Measurements from ENCODE around the gene CYP1A2.
"Not testable (repeated sequence)": the region's sequence is repeated elsewhere in the genome, so short reads cannot be mapped to it uniquely, and the experiment has no call there.

Gene CYP1A2

DNA sequence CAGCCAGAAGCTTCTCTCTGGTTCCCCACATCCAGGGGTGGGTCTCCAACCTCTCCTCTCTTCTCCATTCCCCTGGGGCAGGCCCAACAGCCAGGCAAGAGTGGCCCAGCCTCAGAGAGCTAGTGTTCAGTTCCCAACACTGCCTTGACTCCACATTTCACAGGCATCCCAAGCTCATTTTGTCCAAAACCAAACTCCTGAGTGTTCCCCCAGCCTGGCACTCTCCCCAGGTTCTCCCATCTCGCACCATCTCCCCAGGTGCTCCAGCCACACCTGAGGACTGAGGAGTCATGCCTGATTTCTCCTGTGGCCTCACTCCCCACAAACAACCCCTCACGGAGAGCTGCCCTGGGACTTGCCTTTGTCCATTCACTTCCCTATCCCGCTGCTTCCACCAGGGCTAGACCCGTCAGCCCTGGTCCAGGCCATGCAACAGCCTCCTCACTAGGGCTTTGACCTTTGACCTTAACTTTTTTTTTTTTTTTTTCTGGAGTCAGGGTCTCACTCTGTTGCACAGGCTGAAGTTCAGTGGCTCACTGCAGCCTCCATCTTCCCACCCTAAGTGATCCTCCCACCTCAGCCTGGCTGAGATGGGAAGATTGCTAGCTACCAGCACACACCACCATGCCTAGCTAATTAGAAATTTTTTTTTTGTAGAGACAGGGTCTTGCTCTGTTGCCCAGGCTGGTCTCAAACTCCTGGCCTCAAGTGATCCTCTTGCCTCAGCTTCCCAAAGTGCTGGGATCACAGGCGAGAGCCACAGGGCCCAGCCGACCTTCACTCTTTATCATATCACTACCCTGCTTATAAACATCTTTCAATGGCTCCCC is 29.3 kb downstream of the CYP1A2 start:
- DNase-seq = no peak

DNA sequence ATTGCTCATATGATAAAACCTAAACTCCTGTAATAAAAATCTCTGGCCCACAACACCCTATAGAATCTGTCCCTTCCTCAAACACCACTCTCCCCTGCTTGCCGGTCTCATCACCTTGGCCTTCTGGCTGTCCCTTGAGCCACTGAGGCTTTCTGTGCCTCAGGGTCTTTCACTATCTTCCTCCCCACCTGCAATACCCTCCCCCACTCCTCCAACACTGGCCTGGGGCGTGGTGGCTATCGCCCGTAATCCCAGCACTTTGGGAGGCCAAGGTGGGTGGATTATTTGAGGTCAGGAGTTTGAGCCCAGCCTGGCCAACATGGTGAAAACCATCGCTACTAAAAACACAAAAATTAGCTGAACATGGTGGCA is 29.9 kb downstream of the CYP1A2 start:
- DNase-seq = no peak

DNA sequence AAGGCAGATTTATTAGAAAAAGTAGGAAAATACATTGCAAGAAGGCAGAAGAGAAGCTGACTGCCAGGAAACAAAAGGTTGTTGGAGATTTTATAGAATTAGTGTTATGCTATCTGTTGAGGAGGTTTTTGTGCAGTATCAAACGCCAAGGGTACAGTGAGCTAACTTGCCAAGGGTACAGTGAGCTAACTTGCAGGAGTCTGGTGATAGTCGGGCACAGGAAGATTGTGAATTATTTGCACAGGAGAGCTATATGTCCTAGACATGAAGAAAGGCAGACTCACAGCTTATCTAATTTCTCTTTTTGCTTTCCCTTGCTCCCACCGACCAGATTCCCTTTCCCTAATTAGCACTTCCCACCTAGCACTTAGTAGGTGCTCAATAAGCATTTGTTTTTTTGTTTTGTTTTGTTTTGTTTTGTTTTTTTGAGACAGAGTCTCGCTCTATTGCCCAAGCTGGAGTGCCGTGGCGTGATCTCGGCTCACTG is 30.6 kb downstream of the CYP1A2 start:
- no peak for DNase-seq

DNA sequence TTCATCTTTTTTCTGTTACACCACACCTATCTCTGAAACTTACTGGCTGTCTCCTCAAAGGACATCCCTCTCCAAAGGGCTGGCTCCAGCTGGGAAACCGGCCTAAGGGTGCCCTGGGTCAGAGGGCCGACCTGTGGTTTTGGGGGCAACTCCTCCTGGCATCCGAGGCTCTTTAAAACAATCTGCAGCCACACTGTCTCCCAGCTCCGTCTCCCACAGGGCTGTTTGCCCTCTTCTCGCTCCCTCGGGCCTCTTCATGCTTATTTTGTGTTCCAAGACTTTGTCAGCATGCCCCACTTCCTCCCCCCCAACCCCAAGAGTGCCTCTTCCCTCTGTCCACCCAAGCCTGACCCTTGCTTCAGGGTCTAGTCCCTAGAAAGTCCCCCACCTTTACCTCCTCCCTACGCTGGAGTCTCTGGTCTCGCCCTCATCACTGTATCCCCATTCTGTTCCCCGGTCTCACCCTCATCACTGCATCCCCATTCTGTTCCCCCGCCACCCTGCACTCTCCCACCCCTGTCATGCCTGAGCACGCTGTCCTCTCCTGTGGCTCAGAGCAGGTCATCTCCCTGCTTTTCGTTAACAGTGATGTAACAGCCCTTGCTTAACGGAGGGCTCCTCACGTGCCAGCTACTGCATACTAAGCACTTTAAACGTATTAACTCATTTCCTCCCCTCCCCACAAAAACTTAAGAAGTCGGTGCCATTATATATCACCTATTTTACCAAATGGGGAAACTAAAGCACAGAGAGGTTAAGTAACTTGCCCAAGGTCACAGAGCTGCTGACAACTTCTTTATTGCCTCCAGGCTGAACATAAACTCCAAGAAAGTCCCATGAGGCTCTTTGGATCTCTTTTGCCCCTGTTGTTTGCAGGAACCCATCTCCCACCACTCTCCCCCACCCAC is 32.1 kb downstream of the CYP1A2 start:
- DNase-seq = peak; percentile 77

DNA sequence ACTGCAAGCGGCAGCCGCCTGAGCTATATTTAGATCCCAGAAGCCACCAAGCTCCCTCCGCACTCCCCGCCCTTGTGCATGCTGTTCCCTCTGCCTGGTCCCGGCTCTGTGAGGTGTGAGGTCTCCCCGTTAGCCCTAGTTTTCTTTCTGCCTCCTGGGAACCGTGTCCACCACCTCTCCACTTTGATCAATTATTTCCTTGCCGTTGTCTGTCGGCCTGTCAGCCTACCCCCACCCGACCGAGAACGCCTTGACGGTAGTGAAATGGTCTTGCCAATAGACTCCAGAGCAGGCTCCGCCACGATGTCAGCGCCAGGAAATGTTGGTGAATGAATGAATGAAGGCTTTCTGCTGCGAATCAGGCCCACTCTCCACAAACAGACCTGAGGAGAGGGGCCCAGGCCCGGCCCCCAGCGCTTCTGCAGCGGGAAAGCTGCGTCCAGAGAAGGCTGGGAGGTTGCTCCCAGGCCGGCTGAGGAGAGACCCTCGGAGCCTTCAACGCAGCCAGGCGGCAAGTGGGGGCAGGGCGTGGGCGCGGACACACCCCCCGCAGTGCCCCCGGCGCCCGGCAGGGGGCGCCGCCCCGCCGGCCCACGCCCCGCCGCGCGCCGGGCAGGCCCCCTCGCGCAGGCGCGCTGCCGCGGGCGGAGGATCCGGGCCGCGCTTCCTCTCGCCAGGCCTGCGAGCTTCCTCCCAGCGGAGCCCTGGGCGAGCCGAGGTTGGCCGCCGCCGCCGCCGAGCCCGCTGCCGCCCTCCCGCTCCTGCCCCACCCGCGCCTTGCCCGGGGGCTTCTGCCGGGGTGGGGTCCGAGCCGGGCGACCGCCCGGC is 33.0 kb downstream of the CYP1A2 start, which contains the start of gene CSK:
CSK (plus strand) TSS at position 650 of the 828 bp plus-strand sequence. CDS start 16,218 bp downstream, outside the sequence.
- peak; percentile 85 for DNase-seq

DNA sequence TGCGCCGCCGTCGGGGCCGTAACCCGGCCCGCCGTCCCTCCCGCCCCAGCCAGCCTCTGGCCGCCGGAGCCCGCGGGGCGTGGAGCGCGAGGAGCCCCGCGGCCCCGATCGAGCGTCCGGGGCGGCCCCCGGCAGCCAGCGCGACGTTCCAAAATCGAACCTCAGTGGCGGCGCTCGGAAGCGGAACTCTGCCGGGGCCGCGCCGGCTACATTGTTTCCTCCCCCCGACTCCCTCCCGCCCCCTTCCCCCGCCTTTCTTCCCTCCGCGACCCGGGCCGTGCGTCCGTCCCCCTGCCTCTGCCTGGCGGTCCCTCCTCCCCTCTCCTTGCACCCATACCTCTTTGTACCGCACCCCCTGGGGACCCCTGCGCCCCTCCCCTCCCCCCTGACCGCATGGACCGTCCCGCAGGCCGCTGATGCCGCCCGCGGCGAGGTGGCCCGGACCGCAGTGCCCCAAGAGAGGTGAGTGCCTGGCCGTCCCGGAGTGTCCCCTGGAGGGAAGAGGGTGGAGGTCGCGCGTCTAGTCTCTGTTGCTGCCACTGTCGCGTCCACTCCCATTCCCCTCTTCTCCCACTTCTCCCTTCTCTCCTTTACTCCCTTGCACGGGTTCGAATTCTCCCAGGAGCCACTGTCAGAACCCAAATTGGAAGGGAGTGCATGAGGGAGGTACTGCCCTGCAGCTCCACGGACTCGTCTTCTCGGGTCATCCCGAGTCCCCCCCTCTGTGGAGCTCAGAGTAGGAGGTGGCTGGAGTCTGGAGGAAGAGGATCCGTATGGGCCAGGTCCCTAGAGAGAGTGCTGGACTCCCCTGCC is 33.8 kb downstream of the CYP1A2 start:
- peak; percentile 68 for DNase-seq

DNA sequence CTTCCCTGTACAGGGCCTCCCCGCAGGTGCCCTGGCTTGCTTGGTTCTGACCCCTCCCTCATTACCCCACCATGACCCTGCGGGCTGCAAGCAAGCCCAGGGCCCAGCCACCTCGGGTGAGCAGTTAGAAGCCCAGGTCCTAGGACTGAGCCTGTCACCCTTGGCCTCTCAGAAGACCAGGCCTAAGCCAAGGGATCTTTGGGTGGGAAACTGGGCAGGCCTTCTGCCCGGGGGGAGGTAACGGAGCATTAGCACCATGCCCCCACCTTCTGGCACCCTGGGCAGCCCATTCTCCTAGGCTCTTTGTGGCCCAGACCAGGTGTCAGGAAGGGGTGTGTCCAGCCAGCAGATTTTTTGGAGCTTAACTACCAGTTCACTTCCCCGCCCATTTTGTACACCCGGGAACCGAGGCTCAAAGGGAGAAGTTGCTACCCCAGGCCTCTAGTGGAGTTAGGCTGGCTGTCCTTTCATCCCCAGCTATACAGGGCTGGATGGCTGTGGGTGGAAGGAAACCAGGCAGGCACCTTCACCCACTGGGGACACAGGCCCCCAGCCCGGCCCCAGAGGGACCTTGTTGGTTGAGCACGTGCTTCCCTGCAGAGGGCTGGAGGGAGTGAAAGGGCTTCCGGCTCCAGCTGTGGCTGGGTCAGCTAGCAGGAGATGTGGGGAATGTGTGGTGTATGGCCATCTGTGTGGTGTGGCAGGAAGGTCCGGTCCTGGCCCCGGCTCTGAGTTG is 34.6 kb downstream of the CYP1A2 start:
- DNase-seq = peak; percentile 53

DNA sequence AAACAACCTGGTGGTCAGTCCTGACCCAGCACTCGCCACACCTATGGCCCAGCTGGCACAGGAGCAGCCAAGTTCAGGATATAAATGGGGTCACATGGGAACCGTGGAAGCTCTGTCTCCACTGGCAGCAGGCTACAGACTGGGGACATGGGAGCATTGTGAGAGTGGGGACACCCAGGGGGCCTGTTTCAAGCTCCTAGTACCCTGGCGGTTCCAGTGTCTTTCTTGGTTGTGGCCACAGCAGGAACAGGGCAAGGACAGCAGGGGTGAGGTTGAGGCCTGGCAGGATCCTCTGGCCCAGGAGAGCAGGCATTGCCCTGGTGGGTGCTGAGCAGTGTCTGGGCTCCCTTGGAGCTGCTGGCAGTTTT is 35.1 kb downstream of the CYP1A2 start:
- DNase-seq = no peak

DNA sequence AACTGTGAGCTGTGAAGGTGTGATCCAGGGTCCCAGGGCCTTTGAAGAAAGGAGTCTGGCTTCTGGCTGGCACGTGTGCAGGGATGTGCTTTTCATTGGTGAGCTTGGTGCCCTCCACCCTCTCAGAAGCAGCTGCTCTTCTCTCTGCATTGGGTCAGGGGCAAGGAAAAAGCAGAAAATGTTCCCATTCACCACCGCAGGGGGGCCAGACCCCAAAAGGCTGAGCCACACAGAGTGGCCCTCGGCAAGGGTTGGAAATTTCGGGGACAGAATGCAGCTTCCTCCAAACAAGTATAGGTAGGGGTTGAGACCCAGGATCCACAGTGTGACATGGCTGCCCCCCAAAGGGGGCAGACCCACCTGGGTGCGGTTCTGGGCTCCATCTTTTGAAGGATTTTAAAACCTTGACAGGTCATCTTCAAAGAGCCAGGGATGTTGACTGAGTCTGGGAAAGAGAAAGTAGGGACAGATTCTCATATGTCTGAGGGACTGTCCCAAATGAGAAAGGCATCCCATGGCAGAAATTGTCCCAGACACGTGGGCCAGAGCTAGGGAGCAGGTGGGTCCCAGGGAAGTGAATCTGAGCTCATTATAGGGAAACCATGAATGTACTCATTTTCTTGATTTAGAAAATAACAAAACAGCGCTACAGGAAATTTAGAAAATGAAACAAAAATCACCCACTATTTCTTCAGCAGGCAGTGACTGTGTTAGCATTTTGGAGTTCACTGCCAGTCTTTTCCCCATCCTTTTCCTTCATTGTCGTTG is 36.0 kb downstream of the CYP1A2 start:
- peak; percentile 25 for DNase-seq

DNA sequence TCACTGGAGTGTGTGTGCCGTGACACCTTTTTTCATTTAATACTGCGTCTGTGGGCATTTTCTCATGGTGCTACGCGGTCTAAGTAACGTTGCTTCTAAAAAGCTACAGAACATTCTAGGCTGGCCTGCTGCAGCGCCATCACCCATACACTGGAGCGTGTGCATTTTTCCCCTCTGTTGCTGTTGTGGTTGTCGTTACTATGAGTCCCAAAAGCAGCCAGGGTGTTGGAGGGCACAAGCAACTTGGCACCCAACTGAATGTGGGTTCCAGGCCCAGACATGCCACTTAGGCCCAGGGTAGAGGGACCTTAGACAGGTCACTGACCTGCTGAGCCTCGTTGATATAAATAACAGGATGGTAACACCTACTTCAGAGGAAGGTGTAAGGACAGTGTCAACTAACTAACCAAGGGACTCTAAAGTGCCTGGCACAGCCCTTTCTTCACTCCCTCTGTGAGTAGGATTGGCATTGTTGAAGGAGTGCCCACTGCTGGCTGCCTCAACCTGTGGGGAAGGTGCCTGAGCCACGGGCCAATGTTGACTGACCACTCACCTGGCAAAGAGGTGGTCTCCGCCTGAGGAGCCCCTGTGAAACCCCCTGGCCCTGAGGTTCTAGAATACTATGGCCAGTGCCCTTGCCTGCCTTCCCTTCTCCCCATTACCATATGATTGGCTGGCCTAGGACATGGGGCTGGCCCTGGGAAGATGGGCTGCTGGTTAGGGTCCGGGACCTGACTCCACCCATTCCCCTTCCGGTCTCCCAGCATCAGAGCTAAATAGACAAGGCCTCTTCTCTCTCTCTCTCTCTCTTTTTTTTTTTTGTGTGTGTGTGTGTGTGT is 36.8 kb downstream of the CYP1A2 start:
- peak; percentile 62 for DNase-seq

DNA sequence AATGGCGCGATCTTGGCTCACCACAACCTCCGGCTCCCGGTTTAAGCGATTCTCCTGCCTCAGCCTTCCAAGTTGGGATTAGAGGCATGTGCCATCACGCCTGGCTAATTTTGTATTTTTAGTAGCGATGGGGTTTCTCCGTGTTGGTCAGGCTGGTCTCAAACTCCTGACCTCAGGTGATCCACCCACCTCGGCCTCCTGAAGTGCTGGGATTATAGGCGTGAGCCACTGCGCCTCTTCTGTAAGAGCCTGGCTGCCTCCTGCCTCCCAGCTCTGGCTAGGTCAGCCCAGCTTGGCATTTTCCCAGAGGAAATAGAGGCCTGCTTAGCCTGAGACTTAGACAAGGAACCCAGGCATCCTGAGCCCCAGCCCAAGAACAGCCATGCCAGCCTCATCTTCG is 37.4 kb downstream of the CYP1A2 start:
- DNase-seq = not testable (repeated sequence)

DNA sequence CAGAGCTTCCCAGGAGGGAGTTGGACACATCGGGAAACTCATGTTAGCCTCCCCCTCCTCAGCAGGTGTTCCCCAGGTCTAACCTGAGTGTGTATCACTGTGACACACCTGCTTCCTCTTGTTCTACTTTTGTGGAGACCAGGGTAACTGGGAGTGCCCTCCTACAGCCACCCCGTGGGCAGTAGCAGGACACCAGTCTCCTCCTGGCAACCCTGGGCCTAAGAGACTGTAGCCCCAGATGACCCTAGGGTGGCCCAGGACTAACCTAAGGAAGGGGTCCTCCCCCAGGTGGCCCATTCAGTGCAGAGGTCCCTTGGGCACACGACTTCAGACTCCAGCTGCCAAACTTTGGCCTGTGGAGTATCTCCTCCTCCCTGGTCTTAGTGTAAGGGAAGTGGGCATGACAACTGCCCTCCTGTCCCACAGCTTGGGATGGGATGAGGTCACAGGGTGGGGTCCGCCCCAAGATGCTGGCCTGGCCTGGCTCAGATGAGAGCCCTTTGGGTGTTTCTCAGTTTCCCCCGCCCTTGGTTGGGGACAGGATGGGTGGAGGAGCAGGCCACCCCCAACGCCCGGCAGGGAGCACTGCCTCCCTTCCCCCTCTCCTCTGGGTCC is 38.0 kb downstream of the CYP1A2 start:
- peak; percentile 58 for DNase-seq

DNA sequence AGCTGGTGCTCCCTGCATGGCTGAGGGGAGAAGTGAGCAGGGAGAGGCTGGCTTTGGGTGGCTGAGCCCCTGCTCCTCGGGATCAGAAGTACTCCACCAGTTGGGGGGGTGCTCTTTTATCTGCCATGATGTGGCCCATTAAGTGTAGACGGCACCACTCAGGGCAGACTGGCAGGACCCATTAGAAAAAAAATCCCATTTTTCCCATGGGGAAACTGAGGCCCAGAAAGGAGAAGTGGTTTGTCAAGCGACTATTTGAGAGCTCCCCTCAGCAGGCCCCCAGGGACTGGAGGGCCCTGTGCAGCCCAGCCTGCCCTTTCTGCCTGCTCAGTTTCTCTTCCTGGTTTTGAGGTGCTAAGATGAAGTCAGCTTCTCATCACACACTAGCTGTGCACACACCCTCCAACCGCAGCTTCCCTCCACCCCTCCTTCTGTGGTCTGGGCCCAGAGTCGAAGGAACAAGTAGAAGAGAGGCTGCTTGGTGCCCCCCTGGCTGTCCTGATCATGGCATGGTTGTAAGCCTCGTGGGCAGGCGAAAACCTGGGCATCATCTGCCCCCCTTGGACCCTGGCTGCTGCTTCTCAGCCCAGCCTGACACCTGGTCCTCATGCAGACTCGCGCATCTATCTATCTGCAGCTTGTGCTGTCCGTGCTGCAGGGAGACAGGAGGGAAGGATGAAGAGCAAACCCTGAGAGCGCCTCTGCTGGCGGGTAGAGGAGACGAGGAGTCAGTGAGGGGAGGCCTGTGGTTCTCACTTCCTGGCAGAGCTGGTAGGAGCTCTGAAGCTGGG is 38.8 kb downstream of the CYP1A2 start:
- peak; percentile 92 for DNase-seq

DNA sequence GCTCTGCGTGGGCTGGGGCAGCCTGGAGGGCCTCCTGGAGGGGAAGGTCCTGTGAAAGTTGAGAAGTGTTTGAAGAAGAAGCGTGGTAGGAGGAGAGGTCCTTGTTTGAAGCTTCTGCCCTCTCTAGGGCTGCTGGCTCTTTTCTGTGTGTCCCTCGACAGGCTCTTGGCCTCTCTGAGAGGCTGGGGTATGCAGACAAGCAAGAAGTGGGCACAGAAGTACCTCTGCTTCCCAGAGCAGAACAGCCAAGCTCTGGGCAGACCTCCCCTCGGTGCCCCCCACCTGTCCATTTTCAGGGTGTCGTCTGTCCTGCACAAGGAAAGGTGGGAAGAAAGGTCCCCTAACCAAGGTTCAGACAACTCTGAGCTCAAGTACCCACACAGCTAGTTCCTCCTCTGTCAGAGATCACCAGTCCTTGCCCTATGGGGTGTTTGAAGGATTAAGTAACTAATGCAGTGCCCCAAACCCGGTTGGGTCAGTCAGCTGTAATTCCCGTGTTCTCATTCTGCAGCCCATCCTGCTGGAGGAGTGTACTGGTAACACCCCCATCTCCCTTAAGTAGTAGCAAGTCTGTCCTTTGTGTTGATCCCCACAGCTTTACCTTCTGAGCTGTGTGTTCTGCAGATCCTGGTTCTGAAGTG is 39.5 kb downstream of the CYP1A2 start:
- peak; percentile 41 for DNase-seq

DNA sequence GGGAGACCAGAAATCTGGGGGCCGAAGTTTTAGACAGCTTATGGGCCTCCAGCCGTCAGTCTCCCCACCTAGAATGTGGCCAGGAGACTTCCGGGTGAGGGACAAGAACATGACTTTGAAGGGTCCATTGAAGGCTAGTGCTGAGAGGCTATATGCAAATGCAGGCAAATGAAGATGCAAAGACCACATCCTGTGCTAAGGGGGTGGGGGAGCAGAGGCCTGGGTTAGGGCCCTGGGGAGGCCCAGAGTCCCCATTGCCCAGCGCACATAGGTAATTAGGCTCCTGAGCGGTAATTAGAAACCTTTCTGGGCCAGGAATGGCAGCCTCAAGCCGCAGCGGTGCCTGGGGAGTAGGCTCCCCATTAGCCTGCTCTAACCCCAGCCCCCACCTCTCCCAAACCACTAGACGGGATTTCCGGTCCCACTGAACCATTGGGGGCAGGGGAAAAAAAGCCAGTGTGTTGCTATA is 40.1 kb downstream of the CYP1A2 start:
- DNase-seq = peak; percentile 62

DNA sequence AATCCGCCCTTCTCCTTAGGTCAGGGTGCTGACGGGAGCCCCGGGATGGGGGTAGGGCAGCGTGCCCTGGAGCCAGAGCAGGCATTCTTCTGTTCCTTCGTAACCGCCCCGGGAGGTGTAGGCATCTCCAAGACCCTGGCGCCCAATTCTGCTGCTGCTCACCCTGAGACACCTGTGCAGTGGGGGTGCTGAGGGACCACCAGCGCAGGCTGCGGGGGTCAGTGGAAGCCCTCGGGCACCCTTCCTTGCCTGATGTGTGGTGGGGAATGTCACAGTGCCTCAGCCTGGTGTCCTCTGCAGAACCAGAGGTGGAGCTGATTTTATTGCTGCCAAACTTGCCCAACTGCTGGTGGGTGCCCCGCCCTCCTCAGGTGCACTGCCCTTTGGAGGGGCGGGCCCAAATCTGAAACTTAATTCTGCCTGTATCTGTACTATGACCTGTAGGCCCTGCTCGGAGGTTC is 40.6 kb downstream of the CYP1A2 start:
- DNase-seq = peak; percentile 57

DNA sequence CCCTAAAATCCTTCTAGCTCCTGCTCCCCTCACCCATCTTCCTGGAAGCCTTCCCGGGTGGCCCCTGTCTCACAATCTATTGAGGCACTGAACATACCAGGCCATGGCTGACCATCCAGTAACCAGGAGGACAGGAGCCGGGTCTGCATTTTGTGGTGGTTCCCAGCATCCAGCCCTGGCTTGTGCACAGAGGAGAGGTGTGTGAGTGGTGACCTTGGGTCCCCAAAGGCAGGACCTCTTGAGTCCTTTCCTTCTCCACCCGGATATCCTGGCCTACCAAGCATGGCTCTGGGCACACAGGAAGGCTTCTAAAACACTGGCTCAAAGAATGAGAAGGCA is 41.1 kb downstream of the CYP1A2 start:
- no peak for DNase-seq
